HepG2 (cell line): ENCODE data around the gene CMTM5. TPM values are rescaled to one million over a fixed set of nuclear protein-coding genes. Genes with fewer than 3 reads are reported as not detected.

Experiments
- CC2D1A ChIP-seq: sonication (generic); formaldehyde crosslinking; IDR thresholded peaks from 2 replicates; pipeline ENCODE4 v1.8.1; 2023; ENCODE audit warnings: mild to moderate bottlenecking, missing genetic modification reagents
- FIP1L1 ChIP-seq: fragments of 200-400 bp; formaldehyde crosslinking; IDR thresholded peaks from 2 replicates; pipeline ENCODE4 v1.6.1; 2018; ENCODE audit warnings: low read depth, mild to moderate bottlenecking, low read length, moderate library complexity, borderline replicate concordance; ENCODE audit not compliant: insufficient read depth
- HOXA5 ChIP-seq: sonication (generic); formaldehyde crosslinking; IDR thresholded peaks from 2 replicates; pipeline ENCODE4 v1.4.0; 2020; ENCODE audit warnings: missing genetic modification reagents
- KDM2A ChIP-seq: sonication (generic); formaldehyde crosslinking; IDR thresholded peaks from 2 replicates; pipeline ENCODE4 v1.4.0; 2020; ENCODE audit warnings: low read depth, missing genetic modification reagents, borderline replicate concordance
- MTF1 ChIP-seq: sonication (generic); formaldehyde crosslinking; IDR thresholded peaks from 2 replicates; pipeline ENCODE4 v1.5.0; 2020; ENCODE audit warnings: missing genetic modification reagents
- MXD4 ChIP-seq: IDR thresholded peaks from 2 replicates; pipeline ENCODE4 v1.6.1; 2016; ENCODE audit warnings: mild to moderate bottlenecking, missing biosample characterization, missing genetic modification reagents
- NFATC3 ChIP-seq: sonication (generic); formaldehyde crosslinking; IDR thresholded peaks from 2 replicates; pipeline ENCODE4 v1.5.1; 2020; ENCODE audit warnings: mild to moderate bottlenecking, missing genetic modification reagents
- NFE2L2 ChIP-seq: fragments of 150-350 bp; IDR thresholded peaks from 2 replicates; pipeline ENCODE4 v1.6.1; 2014; ENCODE audit warnings: low read length
- NFKBIZ ChIP-seq: IDR thresholded peaks from 2 replicates; pipeline ENCODE4 v1.6.1; 2018; ENCODE audit warnings: missing genetic modification reagents, missing compliant biosample characterization
- RORA ChIP-seq: sonication (generic); formaldehyde crosslinking; IDR thresholded peaks from 2 replicates; pipeline ENCODE4 v1.5.0; 2020; ENCODE audit warnings: mild to moderate bottlenecking, missing genetic modification reagents, moderate library complexity
- SMAD1 ChIP-seq: sonication (generic); formaldehyde crosslinking; IDR thresholded peaks from 2 replicates; pipeline ENCODE4 v1.4.0; 2020; ENCODE audit warnings: missing genetic modification reagents, low read depth, mild to moderate bottlenecking, borderline replicate concordance
- ZFP90 ChIP-seq: sonication (generic); formaldehyde crosslinking; IDR thresholded peaks from 2 replicates; pipeline ENCODE4 v1.8.0; 2022; ENCODE audit warnings: missing genetic modification reagents, mild to moderate bottlenecking, inconsistent platforms, borderline replicate concordance
- ZNF207 ChIP-seq: fragments of 450-650 bp; IDR thresholded peaks from 2 replicates; pipeline ENCODE4 v1.6.1; 2016; ENCODE audit warnings: antibody characterized with exemption, borderline replicate concordance
- polyA plus RNA-seq, 8 experiments: library from polyadenylated mRNA; depleted of rRNA in 3 of 8; stranded (reverse) in 7 of 8; unstranded in 1 of 8; fragments of >200 nt; fragmentation: Illumina TruSeq in 4 of 8; extraction: Trizol in 4 of 8; gene quantifications; 2 replicates each; pipeline versions ENCODE4 v1.2.1 to v1.2.3, GENCODE V29; 2011 to 2016; ENCODE audit warnings: low read depth in 4 of 8, missing spikeins in 1 of 8, mixed read lengths in 1 of 8; ENCODE audit not compliant: insufficient read depth in 1 of 8
- total RNA-seq, 5 experiments: library from RNA; depleted of rRNA; stranded (reverse); fragments of >200 nt; fragmentation: Illumina TruSeq; extraction: Trizol; gene quantifications; 2 replicates each; pipeline ENCODE4 v1.2.3, GENCODE V29; 2016; ENCODE audit warnings: low read depth in 1 of 5
- TF ChIP-seq, protein P1 (sequence below): sonication (generic); formaldehyde crosslinking; IDR thresholded peaks from 2 replicates; pipeline ENCODE4 v1.5.0; 2020; ENCODE audit warnings: mild to moderate bottlenecking, missing genetic modification reagents, borderline replicate concordance
- TF ChIP-seq, protein P2 (sequence below): sonication (generic); formaldehyde crosslinking; IDR thresholded peaks from 2 replicates; pipeline ENCODE4 v1.5.1; 2020; ENCODE audit warnings: mild to moderate bottlenecking, missing genetic modification reagents, moderate library complexity
- TF ChIP-seq, protein P3 (sequence below): sonication (generic); formaldehyde crosslinking; IDR thresholded peaks from 2 replicates; pipeline ENCODE4 v1.5.1; 2020; ENCODE audit warnings: missing genetic modification reagents, mild to moderate bottlenecking, borderline replicate concordance

The CMTM5 gene
- total and polyA plus RNA-seq, 2 of the 13 experiments (the other 11 are each of a cell fraction or from before 2014, with no cell fraction given) = not detected

DNA sequence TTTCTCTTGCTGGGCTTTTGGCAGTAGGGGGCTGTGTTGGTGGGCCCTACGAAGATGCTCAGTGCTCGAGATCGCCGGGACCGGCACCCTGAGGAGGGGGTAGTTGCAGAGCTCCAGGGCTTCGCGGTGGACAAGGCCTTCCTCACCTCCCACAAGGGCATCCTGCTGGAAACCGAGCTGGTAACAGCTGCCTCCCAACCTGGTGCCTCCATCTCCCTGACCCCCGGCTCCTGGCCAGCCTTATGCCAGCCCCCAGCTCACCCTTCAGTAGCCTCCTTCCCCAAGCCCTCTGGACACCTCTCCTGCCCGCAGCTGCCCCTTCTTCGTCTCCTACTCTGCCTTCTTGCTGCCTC, 328 bp downstream of the CMTM5 start (continued):
- TF ChIP-seq, protein P1, sequence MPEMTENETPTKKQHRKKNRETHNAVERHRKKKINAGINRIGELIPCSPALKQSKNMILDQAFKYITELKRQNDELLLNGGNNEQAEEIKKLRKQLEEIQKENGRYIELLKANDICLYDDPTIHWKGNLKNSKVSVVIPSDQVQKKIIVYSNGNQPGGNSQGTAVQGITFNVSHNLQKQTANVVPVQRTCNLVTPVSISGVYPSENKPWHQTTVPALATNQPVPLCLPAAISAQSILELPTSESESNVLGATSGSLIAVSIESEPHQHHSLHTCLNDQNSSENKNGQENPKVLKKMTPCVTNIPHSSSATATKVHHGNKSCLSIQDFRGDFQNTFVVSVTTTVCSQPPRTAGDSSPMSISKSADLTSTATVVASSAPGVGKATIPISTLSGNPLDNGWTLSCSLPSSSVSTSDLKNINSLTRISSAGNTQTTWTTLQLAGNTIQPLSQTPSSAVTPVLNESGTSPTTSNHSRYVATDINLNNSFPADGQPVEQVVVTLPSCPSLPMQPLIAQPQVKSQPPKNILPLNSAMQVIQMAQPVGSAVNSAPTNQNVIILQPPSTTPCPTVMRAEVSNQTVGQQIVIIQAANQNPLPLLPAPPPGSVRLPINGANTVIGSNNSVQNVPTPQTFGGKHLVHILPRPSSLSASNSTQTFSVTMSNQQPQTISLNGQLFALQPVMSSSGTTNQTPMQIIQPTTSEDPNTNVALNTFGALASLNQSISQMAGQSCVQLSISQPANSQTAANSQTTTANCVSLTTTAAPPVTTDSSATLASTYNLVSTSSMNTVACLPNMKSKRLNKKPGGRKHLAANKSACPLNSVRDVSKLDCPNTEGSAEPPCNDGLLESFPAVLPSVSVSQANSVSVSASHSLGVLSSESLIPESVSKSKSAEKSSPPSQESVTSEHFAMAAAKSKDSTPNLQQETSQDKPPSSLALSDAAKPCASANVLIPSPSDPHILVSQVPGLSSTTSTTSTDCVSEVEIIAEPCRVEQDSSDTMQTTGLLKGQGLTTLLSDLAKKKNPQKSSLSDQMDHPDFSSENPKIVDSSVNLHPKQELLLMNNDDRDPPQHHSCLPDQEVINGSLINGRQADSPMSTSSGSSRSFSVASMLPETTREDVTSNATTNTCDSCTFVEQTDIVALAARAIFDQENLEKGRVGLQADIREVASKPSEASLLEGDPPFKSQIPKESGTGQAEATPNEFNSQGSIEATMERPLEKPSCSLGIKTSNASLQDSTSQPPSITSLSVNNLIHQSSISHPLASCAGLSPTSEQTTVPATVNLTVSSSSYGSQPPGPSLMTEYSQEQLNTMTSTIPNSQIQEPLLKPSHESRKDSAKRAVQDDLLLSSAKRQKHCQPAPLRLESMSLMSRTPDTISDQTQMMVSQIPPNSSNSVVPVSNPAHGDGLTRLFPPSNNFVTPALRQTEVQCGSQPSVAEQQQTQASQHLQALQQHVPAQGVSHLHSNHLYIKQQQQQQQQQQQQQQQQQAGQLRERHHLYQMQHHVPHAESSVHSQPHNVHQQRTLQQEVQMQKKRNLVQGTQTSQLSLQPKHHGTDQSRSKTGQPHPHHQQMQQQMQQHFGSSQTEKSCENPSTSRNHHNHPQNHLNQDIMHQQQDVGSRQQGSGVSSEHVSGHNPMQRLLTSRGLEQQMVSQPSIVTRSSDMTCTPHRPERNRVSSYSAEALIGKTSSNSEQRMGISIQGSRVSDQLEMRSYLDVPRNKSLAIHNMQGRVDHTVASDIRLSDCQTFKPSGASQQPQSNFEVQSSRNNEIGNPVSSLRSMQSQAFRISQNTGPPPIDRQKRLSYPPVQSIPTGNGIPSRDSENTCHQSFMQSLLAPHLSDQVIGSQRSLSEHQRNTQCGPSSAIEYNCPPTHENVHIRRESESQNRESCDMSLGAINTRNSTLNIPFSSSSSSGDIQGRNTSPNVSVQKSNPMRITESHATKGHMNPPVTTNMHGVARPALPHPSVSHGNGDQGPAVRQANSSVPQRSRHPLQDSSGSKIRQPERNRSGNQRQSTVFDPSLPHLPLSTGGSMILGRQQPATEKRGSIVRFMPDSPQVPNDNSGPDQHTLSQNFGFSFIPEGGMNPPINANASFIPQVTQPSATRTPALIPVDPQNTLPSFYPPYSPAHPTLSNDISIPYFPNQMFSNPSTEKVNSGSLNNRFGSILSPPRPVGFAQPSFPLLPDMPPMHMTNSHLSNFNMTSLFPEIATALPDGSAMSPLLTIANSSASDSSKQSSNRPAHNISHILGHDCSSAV (CRISPR knock-in tag) = no peak
- no peak for TF ChIP-seq FIP1L1
- TF ChIP-seq CC2D1A (CRISPR knock-in tag) = no peak
- TF ChIP-seq NFKBIZ = no peak
- TF ChIP-seq ZNF207 = no peak
- no peak for TF ChIP-seq RORA (CRISPR knock-in tag)
- TF ChIP-seq HOXA5 = no peak
- TF ChIP-seq NFATC3 (CRISPR knock-in tag) = no peak
- no peak for TF ChIP-seq ZFP90 (CRISPR knock-in tag)
- TF ChIP-seq SMAD1 (CRISPR knock-in tag) = no peak
- TF ChIP-seq, protein P2, sequence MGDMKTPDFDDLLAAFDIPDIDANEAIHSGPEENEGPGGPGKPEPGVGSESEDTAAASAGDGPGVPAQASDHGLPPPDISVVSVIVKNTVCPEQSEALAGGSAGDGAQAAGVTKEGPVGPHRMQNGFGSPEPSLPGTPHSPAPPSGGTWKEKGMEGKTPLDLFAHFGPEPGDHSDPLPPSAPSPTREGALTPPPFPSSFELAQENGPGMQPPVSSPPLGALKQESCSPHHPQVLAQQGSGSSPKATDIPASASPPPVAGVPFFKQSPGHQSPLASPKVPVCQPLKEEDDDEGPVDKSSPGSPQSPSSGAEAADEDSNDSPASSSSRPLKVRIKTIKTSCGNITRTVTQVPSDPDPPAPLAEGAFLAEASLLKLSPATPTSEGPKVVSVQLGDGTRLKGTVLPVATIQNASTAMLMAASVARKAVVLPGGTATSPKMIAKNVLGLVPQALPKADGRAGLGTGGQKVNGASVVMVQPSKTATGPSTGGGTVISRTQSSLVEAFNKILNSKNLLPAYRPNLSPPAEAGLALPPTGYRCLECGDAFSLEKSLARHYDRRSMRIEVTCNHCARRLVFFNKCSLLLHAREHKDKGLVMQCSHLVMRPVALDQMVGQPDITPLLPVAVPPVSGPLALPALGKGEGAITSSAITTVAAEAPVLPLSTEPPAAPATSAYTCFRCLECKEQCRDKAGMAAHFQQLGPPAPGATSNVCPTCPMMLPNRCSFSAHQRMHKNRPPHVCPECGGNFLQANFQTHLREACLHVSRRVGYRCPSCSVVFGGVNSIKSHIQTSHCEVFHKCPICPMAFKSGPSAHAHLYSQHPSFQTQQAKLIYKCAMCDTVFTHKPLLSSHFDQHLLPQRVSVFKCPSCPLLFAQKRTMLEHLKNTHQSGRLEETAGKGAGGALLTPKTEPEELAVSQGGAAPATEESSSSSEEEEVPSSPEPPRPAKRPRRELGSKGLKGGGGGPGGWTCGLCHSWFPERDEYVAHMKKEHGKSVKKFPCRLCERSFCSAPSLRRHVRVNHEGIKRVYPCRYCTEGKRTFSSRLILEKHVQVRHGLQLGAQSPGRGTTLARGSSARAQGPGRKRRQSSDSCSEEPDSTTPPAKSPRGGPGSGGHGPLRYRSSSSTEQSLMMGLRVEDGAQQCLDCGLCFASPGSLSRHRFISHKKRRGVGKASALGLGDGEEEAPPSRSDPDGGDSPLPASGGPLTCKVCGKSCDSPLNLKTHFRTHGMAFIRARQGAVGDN (CRISPR knock-in tag) = peak; percentile 1; the same call in 1 of the 2 replicates
- no peak for TF ChIP-seq MXD4 (CRISPR knock-in tag)
- TF ChIP-seq, protein P3, sequence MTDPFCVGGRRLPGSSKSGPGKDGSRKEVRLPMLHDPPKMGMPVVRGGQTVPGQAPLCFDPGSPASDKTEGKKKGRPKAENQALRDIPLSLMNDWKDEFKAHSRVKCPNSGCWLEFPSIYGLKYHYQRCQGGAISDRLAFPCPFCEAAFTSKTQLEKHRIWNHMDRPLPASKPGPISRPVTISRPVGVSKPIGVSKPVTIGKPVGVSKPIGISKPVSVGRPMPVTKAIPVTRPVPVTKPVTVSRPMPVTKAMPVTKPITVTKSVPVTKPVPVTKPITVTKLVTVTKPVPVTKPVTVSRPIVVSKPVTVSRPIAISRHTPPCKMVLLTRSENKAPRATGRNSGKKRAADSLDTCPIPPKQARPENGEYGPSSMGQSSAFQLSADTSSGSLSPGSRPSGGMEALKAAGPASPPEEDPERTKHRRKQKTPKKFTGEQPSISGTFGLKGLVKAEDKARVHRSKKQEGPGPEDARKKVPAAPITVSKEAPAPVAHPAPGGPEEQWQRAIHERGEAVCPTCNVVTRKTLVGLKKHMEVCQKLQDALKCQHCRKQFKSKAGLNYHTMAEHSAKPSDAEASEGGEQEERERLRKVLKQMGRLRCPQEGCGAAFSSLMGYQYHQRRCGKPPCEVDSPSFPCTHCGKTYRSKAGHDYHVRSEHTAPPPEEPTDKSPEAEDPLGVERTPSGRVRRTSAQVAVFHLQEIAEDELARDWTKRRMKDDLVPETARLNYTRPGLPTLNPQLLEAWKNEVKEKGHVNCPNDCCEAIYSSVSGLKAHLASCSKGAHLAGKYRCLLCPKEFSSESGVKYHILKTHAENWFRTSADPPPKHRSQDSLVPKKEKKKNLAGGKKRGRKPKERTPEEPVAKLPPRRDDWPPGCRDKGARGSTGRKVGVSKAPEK (CRISPR knock-in tag) = no peak
- TF ChIP-seq NFE2L2 = 0 out of 2 replicates have a peak, but pooled peaks have one; percentile 21
- no peak for TF ChIP-seq MTF1 (CRISPR knock-in tag)
- no peak for TF ChIP-seq KDM2A (CRISPR knock-in tag)
